Effector memory CD8-positive, alpha-beta T cell (primary cell): Measurements from ENCODE around the gene ELF3.
"Not testable (repeated sequence)": the region's sequence is repeated elsewhere in the genome, so short reads cannot be mapped to it uniquely, and the experiment has no call there.

Experiments
- ATAC-seq: fragments of 150-1000 bp; cut with Tn5 transposase; replicated peaks from 2 replicates; pipeline ENCODE4 v1.10.0; 2021; ENCODE audit warnings: mild to moderate bottlenecking, moderate library complexity
- DNase-seq, 3 experiments: peaks; one replicate each; pipeline ENCODE4 v3.0.0; 2021
- H3K27ac Mint-ChIP-seq, 2 donors: one replicate each; pipeline ENCODE4 v1.8.0; 2022; ENCODE audit warnings: mild to moderate bottlenecking in 2 of 2, mixed read lengths in 2 of 2, moderate library complexity in 2 of 2
- H3K27me3 Mint-ChIP-seq, 2 donors: one replicate each; pipeline ENCODE4 v1.8.0; 2022; ENCODE audit warnings: mixed read lengths in 2 of 2
- H3K36me3 Mint-ChIP-seq: one replicate; pipeline ENCODE4 v1.8.0; 2022; ENCODE audit warnings: mild to moderate bottlenecking, moderate library complexity, mixed read lengths; ENCODE audit not compliant: insufficient read depth
- H3K4me1 Mint-ChIP-seq, 2 donors: one replicate each; pipeline ENCODE4 v1.8.0; 2022; ENCODE audit warnings: low read depth in 2 of 2, mixed read lengths in 2 of 2
- H3K4me3 Mint-ChIP-seq, 2 donors: one replicate each; pipeline ENCODE4 v1.8.0; 2022; ENCODE audit warnings: mild to moderate bottlenecking in 2 of 2, mixed read lengths in 2 of 2, moderate library complexity in 2 of 2
- H3K9me3 Mint-ChIP-seq, 2 donors: one replicate each; pipeline ENCODE4 v1.8.0; 2022; ENCODE audit warnings: mixed read lengths in 2 of 2

The ELF3 gene

GRCh38 chr1:202034149-202034682 is 23.8 kb downstream of the ELF3 start:
- H3K4me3 Mint-ChIP-seq, result no peak overlapping the region

GRCh38 chr1:202034683-202035462 is 24.5 kb downstream of the ELF3 start:
- Mint-ChIP-seq H3K9me3 (no peaks in the 10 kb centered on the region), H3K4me3 (no peak overlapping the region), H3K27ac (no peak overlapping the region), H3K27me3 (peaks cover 0 to 6% of the 10 kb centered on the region in 2 donors), H3K4me1 (no peaks in the 10 kb centered on the region), H3K36me3 (no peaks in the 10 kb centered on the region)
- no peak for DNase-seq
- ATAC-seq, result no peak

More at GRCh38 chr1:202034149-202034682, 23.8 kb downstream of the ELF3 start:
- Mint-ChIP-seq H3K36me3 (no peaks in the 10 kb centered on the region), H3K27ac (no peak overlapping the region), H3K4me1 (no peaks in the 10 kb centered on the region), H3K9me3 (no peaks in the 10 kb centered on the region), H3K27me3 (peaks cover 0 to 6% of the 10 kb centered on the region in 2 donors)
- no peak for ATAC-seq
- no peak for DNase-seq

- Mint-ChIP-seq H3K4me3 (no peak overlapping the region), H3K4me1 (no peaks in the 10 kb centered on the region), H3K27ac (peak overlapping the region in 1 of 2 donors; percentile 18), H3K9me3 (no peaks in the 10 kb centered on the region), H3K36me3 (no peaks in the 10 kb centered on the region), H3K27me3 (peaks cover 0 to 6% of the 10 kb centered on the region in 2 donors)
- ATAC-seq (no peak), DNase-seq (no peak)
These were observed 26.4 kb downstream of the ELF3 start for GRCh38 chr1:202036595-202037387.

GRCh38 chr1:202037706-202038296 is 27.4 kb downstream of the ELF3 start:
- no peak overlapping the region for H3K27ac Mint-ChIP-seq
- ATAC-seq (no peak), DNase-seq (no peak)
- no peaks in the 10 kb centered on the region for H3K36me3 Mint-ChIP-seq
- no peaks in the 10 kb centered on the region for H3K4me1 Mint-ChIP-seq
- peaks cover 6 to 10% of the 10 kb centered on the region in 2 donors for H3K27me3 Mint-ChIP-seq
- no peak overlapping the region for H3K4me3 Mint-ChIP-seq
- H3K9me3 Mint-ChIP-seq, result no peaks in the 10 kb centered on the region

GRCh38 chr1:202038688-202039346 is 28.4 kb downstream of the ELF3 start:
- H3K4me1 Mint-ChIP-seq, result no peaks in the 10 kb centered on the region
- DNase-seq, result no peak
- no peaks in the 10 kb centered on the region for H3K9me3 Mint-ChIP-seq

GRCh38 chr1:202045705-202046104 is 35.3 kb downstream of the ELF3 start:
- Mint-ChIP-seq H3K4me3 (no peak overlapping the region), H3K9me3 (no peaks in the 10 kb centered on the region), H3K36me3 (no peaks in the 10 kb centered on the region), H3K4me1 (peaks cover 6 to 8% of the 10 kb centered on the region in 2 donors), H3K27me3 (peaks cover 22 to 74% of the 10 kb centered on the region in 2 donors), H3K27ac (no peak overlapping the region)
- no peak for ATAC-seq
- no peak for DNase-seq

More at GRCh38 chr1:202038688-202039346, 28.4 kb downstream of the ELF3 start:
- Mint-ChIP-seq H3K4me3 (no peak overlapping the region), H3K27ac (no peak overlapping the region), H3K27me3 (peaks cover 2 to 20% of the 10 kb centered on the region in 2 donors), H3K36me3 (no peaks in the 10 kb centered on the region)
- ATAC-seq, result no peak

GRCh38 chr1:202046227-202046626 is 35.8 kb downstream of the ELF3 start:
- H3K27ac Mint-ChIP-seq, result no peak overlapping the region
- no peak overlapping the region for H3K4me3 Mint-ChIP-seq
- no peak for ATAC-seq

GRCh38 chr1:202046748-202047708 is 36.6 kb downstream of the ELF3 start:
- Mint-ChIP-seq H3K4me3 (no peak overlapping the region), H3K27me3 (peaks cover 22 to 78% of the 10 kb centered on the region in 2 donors), H3K27ac (no peak overlapping the region), H3K9me3 (no peaks in the 10 kb centered on the region), H3K36me3 (no peaks in the 10 kb centered on the region), H3K4me1 (peaks cover 6 to 8% of the 10 kb centered on the region in 2 donors)
- DNase-seq, result no peak
- ATAC-seq, result no peak

More at GRCh38 chr1:202046227-202046626, 35.8 kb downstream of the ELF3 start:
- peaks cover 22 to 75% of the 10 kb centered on the region in 2 donors for H3K27me3 Mint-ChIP-seq
- H3K9me3 Mint-ChIP-seq, result no peaks in the 10 kb centered on the region
- H3K36me3 Mint-ChIP-seq, result no peaks in the 10 kb centered on the region
- no peak for DNase-seq
- H3K4me1 Mint-ChIP-seq, result peaks cover 6 to 8% of the 10 kb centered on the region in 2 donors

GRCh38 chr1:202047977-202048376 is 37.6 kb downstream of the ELF3 start:
- Mint-ChIP-seq H3K27ac (no peak overlapping the region), H3K36me3 (no peaks in the 10 kb centered on the region), H3K4me1 (peaks cover 6 to 8% of the 10 kb centered on the region in 2 donors), H3K27me3 (peaks cover 22 to 68% of the 10 kb centered on the region in 2 donors), H3K4me3 (no peak overlapping the region), H3K9me3 (no peaks in the 10 kb centered on the region)
- ATAC-seq (no peak), DNase-seq (no peak)

GRCh38 chr1:202049129-202049528 is 38.7 kb downstream of the ELF3 start:
- peaks cover 6 to 8% of the 10 kb centered on the region in 2 donors for H3K4me1 Mint-ChIP-seq
- H3K27ac Mint-ChIP-seq, result no peak overlapping the region
- no peaks in the 10 kb centered on the region for H3K9me3 Mint-ChIP-seq
- no peak for DNase-seq
- no peaks in the 10 kb centered on the region for H3K36me3 Mint-ChIP-seq
- peaks cover 25 to 58% of the 10 kb centered on the region in 2 donors for H3K27me3 Mint-ChIP-seq
- H3K4me3 Mint-ChIP-seq, result no peak overlapping the region
- ATAC-seq, result no peak

- no peak for ATAC-seq
- no peak for DNase-seq
- Mint-ChIP-seq H3K27ac (no peak overlapping the region), H3K4me1 (no peaks in the 10 kb centered on the region), H3K4me3 (no peak overlapping the region), H3K36me3 (peaks cover 3% of the 10 kb centered on the region), H3K9me3 (no peaks in the 10 kb centered on the region), H3K27me3 (peaks cover 18 to 21% of the 10 kb centered on the region in 2 donors)
These were observed 43.7 kb downstream of the ELF3 start for GRCh38 chr1:202054094-202054493.

GRCh38 chr1:202054673-202055072 is 44.3 kb downstream of the ELF3 start:
- H3K27me3 Mint-ChIP-seq, result peaks cover 18 to 19% of the 10 kb centered on the region in 2 donors
- ATAC-seq, H3K4me3 Mint-ChIP-seq, H3K27ac Mint-ChIP-seq, H3K36me3 Mint-ChIP-seq, DNase-seq, H3K4me1 Mint-ChIP-seq, H3K9me3 Mint-ChIP-seq: not testable (repeated sequence)
